WI38 (cell line): ENCODE results near the gene CD80.
"Not testable (repeated sequence)": the region's sequence is repeated elsewhere in the genome, so short reads cannot be mapped to it uniquely, and the experiment has no call there.

Experiments used
- H3K4me3 ChIP-seq: 2 replicates; pipeline ENCODE4 v1.5.1; 2011; ENCODE audit warnings: low read depth, mild to moderate bottlenecking, control low read depth, low read length
- CTCF ChIP-seq: IDR thresholded peaks from 2 replicates; pipeline ENCODE4 v1.5.1; 2012; ENCODE audit warnings: low read depth, mild to moderate bottlenecking, control low read depth, low read length

Gene CD80

GRCh38 chr3:119580067-119580760, 20.8 kb upstream of the CD80 start:
- no peak for TF ChIP-seq CTCF
- peak overlapping the region; percentile 48 for H3K4me3 ChIP-seq

GRCh38 chr3:119579366-119580066, 20.1 kb upstream of the CD80 start, which contains the start of gene ADPRH:
ADPRH (plus strand) TSS chr3:119579492; CDS start chr3:119582170, 2,678 bp downstream.
- H3K4me3 ChIP-seq: peak within 1 kb of the TSS; percentile 48
- no peak for TF ChIP-seq CTCF

- TF ChIP-seq CTCF: no peak
- H3K4me3 ChIP-seq: no peak overlapping the region
These were observed 16.1 kb upstream of the CD80 start for GRCh38 chr3:119575507-119575906.

GRCh38 chr3:119571688-119572087, 12.3 kb upstream of the CD80 start:
- no peak overlapping the region for H3K4me3 ChIP-seq
- no peak for TF ChIP-seq CTCF

GRCh38 chr3:119571230-119571629, 11.8 kb upstream of the CD80 start:
- H3K4me3 ChIP-seq: no peak overlapping the region
- no peak for TF ChIP-seq CTCF

- no peak overlapping the region for H3K4me3 ChIP-seq
- TF ChIP-seq CTCF: no peak
These were observed 10.8 kb upstream of the CD80 start for GRCh38 chr3:119570229-119570628.

- no peak overlapping the region for H3K4me3 ChIP-seq
- TF ChIP-seq CTCF: no peak
These were observed 9.7 kb upstream of the CD80 start for GRCh38 chr3:119569156-119569555.

GRCh38 chr3:119563334-119563733, 3.9 kb upstream of the CD80 start:
- not testable (repeated sequence) for H3K4me3 ChIP-seq
